NCI-H2171 treated with DMSO at 0.1 percent for 48 hours (cell line): ENCODE measurements around the gene C21orf58.
"Not testable (repeated sequence)": the region's sequence is repeated elsewhere in the genome, so short reads cannot be mapped to it uniquely, and the experiment has no call there.

Experiments
- DNase-seq: peaks from one replicate; lab custom pipeline; 2025; lab: John Stamatoyannopoulos, UW

The C21orf58 gene

DNA sequence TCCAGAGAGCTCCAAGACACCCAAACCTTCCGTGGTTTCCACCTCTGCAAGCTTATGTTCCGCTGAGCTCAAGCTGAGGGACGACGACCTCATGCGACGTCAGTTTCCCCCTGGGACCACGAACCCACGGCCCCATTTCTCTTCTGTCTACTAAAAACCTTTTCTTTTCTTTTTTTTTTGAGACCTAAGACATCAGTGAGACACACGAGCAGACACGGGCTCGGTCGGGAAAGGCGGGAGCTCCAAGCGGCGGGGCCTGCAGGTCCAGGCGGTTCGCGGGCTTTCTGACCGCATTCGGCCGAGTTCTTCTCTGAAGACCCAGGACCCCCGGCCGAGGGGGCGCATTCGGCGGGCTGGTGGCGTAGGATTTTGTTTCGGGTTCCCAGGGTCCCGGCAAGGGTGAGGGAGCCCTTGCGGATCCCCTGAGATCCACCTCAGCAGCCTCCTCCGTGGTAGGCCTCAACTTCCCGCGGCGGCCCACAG, 402 bp downstream of the C21orf58 start:
- DNase-seq = peak; percentile 26

DNA sequence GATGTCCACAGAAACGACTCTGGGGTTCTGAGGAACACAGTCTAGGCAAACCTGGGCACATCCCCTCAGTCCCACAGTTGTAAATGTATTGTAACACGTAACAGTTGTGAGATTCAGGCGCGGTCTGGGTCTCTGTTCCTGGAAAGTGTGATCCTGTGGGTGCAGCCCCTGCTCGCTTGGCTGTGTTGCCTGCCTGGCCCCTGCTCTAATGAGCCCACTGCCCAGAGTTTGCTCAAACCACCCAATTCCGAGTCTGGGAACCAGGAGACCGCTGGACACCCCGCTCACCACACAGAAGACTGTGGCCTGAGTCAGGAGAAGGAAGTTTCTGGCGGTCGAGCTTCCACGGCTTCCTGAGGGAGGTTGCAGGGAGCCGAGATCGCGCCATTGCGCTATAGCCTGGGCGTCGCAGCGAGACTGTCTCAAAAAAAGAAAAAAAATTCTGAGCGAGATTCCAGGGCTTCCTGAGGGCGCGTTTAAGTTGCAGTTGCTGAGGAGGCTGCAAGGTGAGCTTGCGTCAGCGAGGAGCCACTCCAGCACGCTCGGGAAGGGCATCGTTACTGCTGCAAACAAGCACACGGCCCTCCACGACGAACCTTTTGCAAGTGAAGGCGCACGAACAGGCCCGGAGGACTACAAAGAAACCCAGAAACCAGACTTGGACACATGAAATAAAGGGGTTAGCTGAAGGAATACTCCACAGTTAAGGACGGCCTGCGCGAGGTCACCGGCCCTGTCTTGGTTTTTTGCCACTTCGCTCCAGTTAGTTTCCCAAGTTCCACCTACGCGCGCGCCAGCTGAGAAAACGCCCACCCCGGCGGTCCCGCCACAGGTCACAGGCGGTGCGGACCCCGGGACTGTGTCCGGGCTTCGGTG, 1.1 kb downstream of the C21orf58 start:
- peak; percentile 42 for DNase-seq

DNA sequence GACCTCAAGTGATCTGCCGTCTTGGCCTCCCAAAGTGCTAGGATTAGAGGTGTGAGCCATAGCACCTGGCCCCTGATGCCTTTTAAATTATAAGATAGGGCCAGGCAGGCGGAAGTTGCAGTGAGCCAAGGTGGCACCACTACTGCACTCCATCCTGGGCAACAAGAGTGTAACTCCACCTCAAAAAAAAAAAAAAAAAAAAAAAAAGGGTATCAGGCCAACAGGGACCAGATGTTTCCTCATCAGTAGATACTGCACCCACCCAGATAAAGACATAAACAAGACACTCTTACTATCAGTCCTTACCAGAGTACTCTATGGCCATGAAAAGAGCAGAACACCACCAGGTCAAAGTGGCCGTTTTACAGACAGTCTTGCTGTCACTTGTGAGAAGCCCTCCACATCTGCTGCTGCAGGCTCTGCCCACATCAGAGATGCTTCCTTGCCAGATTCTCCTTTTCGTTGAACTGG, 3.3 kb downstream of the C21orf58 start:
- peak; percentile 36 for DNase-seq

DNA sequence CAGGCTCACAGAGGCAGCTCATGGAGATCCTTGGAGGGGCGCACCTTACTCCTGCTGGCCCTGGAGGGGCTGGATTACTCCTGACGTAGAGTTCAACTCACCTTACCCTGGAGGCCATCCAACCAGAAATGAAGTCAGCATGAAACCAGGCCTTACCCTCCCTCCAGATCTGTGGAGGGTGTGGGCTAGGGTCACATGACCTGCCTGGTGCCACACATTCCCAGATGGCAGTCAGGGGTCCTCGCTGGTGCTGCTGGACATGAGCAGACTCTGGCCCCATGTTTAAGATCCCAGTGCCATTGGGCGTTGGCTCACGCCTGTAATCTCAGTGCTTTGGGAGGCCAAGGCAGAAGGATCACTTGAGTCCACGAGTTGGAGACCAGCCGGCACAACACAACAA, 4.5 kb downstream of the C21orf58 start:
- DNase-seq = no peak

DNA sequence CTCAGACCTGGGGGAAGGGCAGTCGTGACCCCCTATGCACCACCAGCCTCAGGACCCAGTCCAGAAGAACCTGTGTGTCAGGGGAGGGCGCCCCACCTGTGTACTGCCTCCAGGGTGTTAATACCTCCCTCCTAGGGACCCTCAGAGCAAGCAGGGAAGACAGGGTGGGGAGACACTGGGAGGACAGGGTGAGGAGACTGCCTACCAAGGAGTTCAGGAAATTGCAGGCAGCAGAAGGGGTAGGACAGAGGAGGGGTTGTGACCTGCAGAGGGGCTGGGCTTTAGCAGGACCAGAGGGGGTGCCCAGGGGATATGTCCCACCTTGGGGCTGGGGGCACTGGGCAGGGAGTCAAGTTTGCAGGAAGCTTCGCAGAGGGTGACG, 5.2 kb downstream of the C21orf58 start:
- DNase-seq = no peak

DNA sequence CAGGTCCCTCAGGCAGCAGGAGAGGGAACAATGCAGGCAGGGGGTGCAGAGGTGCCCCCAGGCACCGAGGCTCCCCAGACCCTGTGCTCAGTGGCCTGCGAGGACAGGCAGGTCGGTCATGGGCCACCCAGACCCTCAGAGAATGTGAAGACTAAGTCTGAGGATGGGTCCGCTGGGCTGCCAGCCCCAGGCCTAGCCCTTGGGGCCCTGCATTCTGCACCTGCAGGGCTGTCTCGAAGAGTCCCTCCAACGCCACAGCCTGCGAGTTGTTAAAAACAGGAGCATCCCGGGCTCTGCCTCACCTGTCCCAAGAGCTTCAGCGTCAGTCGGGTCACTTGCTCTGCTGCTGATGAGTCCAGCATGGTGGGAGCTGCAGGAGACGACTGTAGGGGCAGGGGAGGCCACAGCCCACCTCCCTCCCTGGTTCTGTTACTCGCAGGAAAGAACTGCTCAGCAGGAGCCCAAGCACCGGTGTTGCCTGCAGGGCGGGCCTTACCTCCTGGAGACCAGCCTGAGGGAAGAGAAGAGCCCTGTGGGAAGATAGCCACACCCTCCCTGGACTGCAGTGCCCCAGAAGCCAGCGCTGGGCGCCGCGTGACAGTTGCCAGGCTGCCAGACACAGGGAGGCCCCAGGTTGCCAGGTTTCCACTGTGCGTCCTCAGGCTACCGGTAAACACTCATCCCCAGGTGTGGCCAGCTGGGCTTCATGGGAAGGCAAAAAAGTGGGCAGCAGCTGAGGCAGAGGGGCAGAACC, 5.8 kb downstream of the C21orf58 start:
- DNase-seq = peak; percentile 57

DNA sequence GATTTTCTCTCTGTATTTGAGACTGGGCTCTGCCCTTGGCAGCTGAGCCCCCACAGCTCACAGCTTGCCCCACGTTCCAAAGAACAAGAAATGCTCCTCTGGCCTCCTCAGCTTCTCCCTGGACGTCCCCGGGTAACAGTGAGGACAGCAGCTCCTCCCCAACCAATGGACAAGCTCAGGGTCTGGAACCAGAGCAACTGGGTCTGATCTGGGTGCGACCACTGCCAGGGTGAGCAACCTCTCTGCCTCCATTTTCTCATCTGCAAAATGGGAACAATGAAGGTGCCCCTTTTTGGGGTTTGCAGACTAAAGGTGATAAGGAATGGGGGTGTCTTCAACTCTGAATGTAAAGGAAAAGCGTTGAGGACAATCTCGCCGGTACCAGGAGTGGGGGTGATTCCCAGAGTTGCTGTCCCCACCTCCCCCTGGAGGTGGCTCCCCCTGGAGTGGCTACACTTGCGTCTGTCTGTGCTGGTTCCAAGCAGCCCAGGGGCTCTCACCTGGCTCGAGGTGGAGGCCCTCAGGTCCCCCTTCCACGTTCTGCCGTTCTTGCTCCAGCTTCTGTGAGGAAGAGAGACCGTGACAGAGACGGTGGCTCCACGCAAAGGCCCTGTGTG, 6.9 kb downstream of the C21orf58 start:
- no peak for DNase-seq

DNA sequence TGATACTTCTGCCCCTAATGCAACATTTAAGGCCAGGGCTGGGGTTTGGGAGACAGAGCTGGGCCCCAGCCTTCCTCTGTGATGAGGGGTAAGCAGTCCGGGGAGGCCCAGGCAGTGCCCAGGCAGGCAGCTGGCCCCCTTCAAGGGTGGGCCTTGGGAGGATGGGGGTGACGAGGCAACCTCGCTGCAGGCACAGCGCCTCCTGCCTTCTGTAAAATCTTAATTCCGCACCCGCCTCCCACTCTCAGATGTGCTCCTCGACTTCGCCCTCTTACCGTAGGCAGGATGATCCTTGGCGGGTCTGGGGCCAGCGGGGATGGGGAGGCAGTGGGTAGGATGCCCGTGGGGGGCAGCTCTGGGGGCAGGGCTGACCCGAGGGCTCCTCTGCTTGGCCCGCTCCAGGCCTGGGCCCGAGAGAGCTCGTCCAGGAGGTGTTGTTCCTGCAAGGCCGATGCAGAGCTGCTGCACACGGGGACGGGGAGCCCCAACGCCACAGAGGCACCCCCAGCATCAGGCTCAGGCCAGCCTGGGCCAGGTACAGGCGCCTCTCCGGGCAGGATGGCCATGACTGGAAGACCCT, 9.1 kb downstream of the C21orf58 start:
- no peak for DNase-seq

DNA sequence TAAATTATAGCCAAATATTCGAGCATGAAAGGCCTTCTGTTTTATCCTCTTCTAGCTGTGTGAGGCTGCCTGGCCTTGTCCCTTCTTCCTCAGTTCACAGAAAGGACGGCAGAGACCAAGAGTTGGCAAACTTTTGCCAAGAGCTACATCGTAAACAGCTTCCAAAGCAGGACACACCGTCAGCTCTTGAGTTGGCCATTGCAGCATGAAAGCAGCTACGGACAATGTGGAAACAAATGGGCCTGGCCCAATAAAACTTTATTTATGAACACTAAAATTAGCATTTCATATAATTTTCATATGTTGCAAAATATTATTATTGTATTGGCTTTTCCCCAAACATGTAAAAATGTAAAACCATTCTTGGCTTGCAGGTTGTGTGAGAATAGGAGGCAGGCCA, 10.7 kb downstream of the C21orf58 start:
- DNase-seq = no peak

DNA sequence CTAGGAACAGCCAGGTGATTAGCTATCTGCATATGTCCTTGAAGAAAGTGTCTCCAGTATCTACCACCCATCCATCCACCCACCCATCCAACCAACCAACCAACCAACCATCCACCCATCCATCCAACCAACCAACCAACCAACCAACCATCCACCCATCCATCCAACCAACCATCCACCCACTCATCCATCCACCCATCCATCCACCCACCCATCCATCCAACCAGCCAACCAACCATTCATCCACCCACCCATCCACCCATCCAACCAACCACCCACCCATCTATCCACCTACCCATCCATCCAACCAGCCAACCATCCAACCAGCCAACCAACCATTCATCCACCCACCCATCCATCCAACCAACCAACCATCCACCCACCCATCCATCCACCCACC, 12.1 kb downstream of the C21orf58 start:
- no peak for DNase-seq

DNA sequence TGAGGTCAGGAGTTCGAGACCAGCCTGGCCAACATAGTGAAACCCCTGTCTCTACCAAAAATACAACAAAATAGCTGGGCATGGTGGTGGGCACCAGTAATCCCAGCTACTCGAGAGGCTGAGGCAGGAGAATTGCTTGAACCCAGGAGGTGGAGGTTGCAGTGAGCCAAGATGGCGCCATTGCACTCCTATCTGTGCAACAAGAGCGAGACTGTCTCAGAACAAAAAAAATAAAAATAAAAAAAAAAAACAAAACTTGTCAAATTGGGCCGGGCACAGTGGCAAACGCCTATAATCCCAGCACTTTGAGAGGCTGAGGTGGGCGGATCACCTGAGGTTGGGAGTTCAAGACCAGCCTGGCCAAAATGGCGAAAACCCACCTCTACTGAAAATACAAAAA, 13.4 kb downstream of the C21orf58 start:
- not testable (repeated sequence) for DNase-seq

DNA sequence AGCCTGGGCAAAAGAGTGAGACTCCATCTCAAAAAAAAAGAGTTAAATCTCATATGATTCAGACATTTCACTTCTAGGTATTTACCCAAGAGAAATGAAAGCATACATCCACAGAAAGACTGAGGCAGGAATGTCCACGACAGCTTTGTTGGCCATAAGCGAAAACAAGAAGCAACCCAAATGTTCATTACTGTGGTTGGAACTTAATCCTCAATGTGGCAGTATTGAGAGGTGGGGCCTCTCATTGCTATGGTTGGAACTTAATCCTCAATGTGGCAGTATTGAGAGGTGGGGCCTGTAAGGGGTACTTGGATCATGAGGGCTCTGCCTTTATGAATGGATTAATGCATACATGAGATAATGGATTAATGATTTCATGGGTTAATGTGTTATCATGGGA, 15.2 kb downstream of the C21orf58 start:
- DNase-seq = no peak

DNA sequence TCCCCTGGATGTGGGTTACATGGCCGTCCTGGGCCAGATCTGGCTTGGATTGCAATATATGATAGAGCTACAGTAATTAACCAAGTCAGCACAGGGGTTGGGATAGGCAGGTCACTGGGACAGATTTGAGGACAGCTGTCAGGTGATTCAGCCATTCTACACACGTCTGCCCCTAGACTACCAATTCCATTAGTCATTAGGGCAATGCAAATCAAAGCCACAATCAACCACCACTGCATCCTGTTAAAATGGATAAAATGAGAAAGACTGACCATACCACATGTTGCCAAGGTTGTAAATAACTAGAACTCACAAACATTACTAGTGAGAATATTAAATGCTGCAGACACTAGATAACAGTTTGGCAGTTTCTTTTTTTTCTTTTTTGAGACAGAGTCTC, 16.0 kb downstream of the C21orf58 start:
- DNase-seq = no peak

DNA sequence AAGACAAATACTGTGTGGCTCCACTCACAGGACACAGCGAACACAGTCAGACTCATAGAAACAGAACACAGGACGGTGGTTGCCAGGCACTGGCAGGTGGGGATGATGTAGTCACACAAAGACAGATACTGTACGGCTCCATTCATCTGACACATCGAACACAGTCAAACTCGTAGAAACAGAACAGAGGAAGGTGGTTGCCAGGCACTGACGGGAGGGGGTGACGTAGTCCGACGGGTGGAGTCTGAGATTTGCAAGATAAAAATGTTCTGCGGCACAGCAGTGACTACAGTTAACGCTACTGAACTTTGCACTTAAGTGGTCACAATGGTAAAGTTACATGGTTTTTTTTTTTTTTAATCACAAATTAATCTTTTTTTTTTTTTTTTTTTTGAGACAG, 18.7 kb downstream of the C21orf58 start:
- DNase-seq = no peak

DNA sequence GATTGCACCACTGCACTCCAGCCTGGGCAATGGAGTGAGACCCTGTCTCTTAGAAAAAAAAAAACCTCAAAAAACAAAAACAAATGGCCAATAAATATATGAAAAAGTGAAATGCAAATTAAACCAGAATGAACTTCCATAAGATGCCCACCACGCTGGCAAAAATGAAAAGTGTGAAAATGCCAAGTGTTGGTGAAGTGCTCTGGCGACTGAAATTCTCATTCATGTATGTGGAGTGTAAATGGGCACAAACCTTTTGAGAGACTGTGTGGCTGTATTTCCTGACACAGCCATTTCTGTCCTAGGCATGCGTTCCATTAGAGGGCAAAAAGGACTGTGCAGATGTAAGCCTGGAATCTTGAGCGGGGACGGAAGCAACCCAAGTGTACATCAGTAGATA, 19.2 kb downstream of the C21orf58 start:
- DNase-seq = no peak

DNA sequence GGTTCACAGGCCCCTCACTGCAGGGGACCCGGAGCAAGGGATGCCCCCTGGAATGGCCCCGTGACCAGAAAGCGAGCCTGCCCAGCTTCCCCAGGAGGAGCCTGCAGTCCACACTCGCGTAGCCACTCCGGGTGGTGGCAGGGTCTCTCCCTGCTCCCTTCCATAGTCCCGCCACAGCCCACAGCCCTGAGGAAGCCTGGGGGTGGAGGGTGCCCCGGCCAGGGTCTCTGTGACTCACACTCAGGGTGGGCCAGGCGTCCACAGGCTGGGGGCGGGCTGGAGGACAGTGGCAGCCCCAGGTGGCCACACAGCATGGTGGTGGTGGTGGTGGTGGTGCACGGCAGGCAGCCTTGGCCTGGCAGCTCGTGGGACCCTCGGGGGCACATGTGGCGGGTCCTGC, 21.9 kb downstream of the C21orf58 start:
- DNase-seq = no peak

DNA sequence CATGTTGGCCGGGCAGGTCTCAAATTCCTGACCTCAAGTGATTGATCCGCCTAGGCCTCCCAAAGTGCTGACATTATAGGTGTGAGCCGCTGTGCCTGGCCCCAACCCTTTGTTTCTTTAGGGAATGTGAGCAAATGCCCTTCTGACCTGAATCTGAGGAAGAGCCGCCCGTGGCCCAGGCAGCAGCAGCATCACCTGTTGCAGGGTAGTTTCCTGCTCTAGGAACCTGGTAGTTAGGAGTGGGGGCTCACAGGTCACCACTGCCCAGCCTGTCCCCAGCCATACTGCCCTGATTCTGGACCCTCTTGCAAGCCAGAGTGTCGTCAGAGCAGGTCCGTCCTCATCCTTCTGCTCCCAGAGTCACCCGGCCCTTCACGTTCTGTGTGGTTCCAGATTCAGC, 24.5 kb downstream of the C21orf58 start:
- no peak for DNase-seq

DNA sequence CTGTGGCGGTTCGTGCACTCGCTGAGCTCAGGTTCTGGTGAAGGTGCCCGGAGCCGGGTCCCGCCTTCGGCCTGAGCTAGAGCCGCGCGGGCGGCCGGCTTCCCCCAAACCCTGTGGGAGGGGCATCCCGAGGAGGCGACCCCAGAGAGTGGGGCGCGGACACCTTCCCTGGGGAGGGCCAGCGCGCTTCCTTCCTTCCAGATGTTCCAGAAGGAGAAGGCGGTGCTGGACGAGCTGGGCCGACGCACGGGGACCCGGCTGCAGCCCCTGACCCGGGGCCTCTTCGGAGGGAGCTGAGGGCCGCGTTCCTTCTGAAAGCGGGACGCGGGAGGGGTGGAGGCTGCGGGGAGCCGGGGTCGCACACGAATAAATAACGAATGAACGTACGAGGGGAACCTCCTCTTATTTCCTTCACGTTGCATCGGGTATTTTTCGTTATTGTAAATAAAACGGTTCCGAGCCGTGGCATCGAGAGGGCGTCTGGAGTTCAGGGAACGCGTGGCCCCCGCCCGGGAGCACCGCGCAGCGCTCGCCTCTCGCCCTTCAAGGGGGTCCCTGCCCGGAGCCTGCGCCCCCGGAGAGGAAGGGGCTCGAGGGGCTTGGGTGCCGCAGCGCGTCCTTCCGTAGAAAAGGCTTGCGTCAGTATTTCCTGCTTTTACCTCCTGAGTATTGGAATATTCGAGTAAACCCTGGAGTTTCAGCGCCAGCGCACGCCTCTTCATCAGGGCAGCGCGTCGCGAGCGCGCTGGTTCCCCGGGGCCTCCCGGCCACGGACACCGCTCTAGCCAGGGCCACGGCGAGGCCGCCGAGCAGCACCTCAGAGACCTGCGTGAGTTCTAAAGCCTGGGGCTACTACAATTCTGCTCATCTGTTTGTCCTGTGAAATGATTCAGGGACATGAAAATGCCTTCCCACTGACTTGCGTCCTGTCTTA, 26.1 kb downstream of the C21orf58 start:
- peak; percentile 50 for DNase-seq

DNA sequence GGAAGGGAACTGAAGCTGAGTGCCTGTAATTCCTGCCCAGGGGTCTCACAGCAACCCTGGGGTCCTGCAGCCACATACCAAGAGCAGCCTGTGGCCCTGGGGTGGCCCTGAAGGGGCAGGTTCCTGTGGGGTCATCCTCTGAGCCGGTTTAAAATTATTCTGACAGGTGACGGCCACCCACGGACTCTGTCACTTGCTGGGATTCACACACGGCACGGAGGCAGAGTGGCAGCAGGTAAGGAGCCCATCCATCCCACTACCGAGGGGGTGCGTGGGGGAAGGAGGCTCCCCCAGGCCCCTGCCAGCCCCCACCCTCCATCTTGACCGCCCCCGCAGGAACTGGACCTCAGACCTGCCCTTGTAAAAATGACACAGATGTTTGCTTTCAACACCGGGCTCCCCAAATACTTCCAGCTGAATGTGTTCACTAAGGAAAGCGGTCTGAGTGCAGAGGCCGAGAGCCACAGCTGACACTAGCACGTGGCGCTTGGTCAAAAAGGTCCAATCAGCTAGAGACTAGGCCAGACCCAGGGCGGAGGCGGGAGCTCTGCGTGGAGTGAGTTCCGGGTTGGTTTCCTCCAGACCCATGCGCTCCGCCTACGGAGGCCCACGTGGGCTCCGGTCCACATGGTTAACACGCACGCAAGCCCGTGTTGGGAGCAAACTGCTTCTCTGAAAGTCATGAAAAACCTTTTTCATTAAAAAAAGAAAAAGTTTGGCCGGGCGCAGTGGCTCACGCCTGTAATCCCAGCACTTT, 27.5 kb downstream of the C21orf58 start:
- DNase-seq = no peak

DNA sequence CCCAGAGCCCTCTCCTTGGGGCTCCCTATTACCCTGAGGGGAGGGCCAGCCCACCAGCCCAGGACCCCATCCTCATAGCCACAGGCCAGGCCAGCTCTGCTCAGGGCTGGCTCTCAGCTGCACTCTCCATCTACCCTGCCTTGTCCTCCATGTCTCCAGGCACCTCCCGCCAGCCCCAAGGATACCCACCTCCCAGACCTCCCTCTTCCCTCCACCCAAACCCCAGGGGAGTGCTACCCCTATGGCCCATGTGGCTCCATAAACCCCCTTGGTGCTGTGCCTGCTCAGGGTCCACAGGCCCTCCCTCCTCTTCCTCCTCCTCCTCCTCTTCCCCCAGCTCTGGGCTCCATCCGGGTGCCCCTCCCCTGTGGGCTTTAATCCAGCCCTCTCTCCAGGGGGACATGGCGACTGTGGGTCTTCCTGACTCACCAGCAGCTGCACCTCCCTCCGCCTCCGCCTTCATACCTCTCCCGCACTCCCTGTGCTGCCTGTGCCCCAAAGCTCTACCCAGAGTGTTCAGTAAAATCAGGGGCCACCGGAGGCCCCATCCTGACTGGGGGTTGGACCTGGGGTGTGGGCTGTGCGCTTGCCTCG, 28.4 kb downstream of the C21orf58 start:
- no peak for DNase-seq
